Measurements from ENCODE around the gene MS4A7. TPM values are rescaled to one million over a fixed set of nuclear protein-coding genes. Genes with fewer than 3 reads are reported as not detected.

The MS4A7 gene
- total RNA-seq, 1 donor from 2014 or later = not detected

DNA sequence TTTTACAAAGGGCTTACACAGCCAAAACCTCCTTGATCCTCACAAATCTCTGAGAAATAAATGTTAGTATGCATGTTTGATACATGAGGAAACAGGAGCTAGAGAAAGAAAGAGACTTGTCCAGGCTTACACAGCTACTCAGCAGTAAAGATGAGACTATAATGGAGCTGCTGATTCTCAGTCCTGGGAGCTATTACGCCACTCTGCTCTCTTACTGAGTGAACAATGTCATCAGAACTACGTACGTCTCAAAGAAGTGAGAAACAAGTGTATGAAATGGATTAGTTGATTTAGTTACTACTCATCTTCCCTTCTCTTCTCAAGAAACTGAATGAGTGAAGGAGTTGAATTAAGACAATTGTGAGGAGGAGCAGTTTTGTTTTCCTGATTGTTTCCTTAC lies 39.0 kb upstream of the MS4A7 start:
- no peak for TF ChIP-seq CTCF (IDR thresholded peaks at IDR 0.05; ENCODE audit: partially characterized antibody, unreplicated experiment)
- Mint-ChIP-seq H3K4me3 (ENCODE audit: unreplicated experiment) (no peak overlapping the region), H3K36me3 (ENCODE audit: unreplicated experiment) (no peaks in the 10 kb centered on the region), H3K4me1 (ENCODE audit: low read depth, unreplicated experiment) (no peaks in the 10 kb centered on the region), H3K27ac (ENCODE audit: unreplicated experiment) (no peak overlapping the region), H3K9me3 (ENCODE audit: unreplicated experiment) (no peaks in the 10 kb centered on the region), H3K27me3 (ENCODE audit: unreplicated experiment) (no peaks in the 10 kb centered on the region)
- no peak for DNase-seq

DNA sequence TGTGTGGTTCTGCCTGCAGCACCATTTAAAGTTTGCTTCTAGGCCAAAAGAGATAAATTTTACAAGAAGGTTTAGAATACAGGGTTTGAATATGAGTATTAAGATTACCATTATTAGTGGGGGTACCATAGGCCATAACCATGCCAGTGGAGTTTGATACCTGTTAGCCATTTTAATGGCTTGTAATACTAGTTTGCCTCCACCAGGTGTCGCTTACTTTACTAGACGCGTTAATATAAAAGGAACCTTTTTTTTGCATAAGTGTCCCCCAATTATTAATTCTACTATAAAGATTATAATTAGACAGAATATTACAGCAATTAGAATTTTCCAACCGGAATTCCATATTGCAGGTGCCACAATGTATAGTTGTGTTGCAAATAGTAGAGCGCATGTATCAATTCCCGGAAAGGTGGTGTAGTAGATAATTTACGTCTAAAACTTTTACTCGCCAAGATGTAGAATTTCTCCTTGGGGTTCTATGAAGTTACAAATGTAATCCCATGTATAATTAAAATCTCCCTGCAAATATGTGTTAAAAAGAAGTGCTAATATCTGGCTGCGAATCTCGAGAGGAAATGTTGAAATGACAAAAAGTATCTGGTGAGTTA lies 35.1 kb upstream of the MS4A7 start:
- Mint-ChIP-seq H3K27me3 (ENCODE audit: unreplicated experiment) (no peaks in the 10 kb centered on the region), H3K9me3 (ENCODE audit: unreplicated experiment) (no peaks in the 10 kb centered on the region), H3K4me3 (ENCODE audit: unreplicated experiment) (no peak overlapping the region), H3K4me1 (ENCODE audit: low read depth, unreplicated experiment) (no peaks in the 10 kb centered on the region), H3K27ac (ENCODE audit: unreplicated experiment) (no peak overlapping the region), H3K36me3 (ENCODE audit: unreplicated experiment) (no peaks in the 10 kb centered on the region)
- peak; percentile 86 for TF ChIP-seq CTCF (IDR thresholded peaks at IDR 0.05; ENCODE audit: partially characterized antibody, unreplicated experiment)
- DNase-seq = no peak

DNA sequence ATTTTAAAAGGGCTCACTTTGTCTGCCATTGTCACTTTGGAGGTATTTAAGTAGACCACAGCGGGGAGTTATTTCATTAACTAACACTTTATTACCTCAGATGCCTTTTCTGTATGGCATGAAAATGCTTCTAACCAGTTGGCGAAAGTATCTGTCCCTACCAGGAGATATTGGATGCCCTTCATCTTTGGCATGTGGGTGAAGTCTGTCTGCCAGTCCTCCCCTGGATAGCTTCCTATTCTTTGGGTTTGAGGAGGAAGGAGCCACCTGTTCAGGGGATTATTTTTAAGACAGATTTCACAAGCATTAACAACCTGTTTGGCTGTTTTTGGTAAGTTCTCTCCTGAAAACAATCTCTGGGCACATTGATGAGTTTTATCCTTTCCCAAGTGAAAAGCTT lies 34.2 kb upstream of the MS4A7 start:
- no peak for DNase-seq
- Mint-ChIP-seq H3K36me3 (ENCODE audit: unreplicated experiment) (no peaks in the 10 kb centered on the region), H3K9me3 (ENCODE audit: unreplicated experiment) (no peaks in the 10 kb centered on the region), H3K4me1 (ENCODE audit: low read depth, unreplicated experiment) (no peaks in the 10 kb centered on the region), H3K27me3 (ENCODE audit: unreplicated experiment) (no peaks in the 10 kb centered on the region), H3K27ac (ENCODE audit: unreplicated experiment) (no peak overlapping the region), H3K4me3 (ENCODE audit: unreplicated experiment) (no peak overlapping the region)
- TF ChIP-seq CTCF (IDR thresholded peaks at IDR 0.05; ENCODE audit: partially characterized antibody, unreplicated experiment) = no peak

DNA sequence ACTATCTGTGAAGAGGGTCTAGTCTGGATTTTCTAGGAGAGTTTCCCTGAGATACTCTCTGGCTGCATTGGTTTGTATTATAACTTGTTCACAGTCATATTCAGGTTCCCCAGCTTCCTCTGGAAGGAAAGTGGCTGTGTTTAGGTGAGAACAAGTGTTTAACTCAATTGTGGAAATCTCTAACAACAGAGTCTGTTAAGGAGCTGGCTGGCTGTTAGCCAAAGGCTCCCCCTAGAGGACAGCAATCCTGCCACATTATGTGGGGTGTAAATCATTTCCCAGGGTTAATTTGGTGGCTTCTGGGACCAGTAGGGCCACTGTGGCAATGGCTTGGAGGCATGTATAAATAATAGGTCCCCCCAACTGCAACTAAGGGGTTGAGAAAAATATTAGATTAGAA lies 32.8 kb upstream of the MS4A7 start:
- Mint-ChIP-seq H3K27ac (ENCODE audit: unreplicated experiment) (no peak overlapping the region), H3K27me3 (ENCODE audit: unreplicated experiment) (no peaks in the 10 kb centered on the region), H3K4me3 (ENCODE audit: unreplicated experiment) (no peak overlapping the region), H3K36me3 (ENCODE audit: unreplicated experiment) (no peaks in the 10 kb centered on the region), H3K9me3 (ENCODE audit: unreplicated experiment) (no peaks in the 10 kb centered on the region), H3K4me1 (ENCODE audit: low read depth, unreplicated experiment) (no peaks in the 10 kb centered on the region)
- no peak for TF ChIP-seq CTCF (IDR thresholded peaks at IDR 0.05; ENCODE audit: partially characterized antibody, unreplicated experiment)
- peak; percentile 21 for DNase-seq

DNA sequence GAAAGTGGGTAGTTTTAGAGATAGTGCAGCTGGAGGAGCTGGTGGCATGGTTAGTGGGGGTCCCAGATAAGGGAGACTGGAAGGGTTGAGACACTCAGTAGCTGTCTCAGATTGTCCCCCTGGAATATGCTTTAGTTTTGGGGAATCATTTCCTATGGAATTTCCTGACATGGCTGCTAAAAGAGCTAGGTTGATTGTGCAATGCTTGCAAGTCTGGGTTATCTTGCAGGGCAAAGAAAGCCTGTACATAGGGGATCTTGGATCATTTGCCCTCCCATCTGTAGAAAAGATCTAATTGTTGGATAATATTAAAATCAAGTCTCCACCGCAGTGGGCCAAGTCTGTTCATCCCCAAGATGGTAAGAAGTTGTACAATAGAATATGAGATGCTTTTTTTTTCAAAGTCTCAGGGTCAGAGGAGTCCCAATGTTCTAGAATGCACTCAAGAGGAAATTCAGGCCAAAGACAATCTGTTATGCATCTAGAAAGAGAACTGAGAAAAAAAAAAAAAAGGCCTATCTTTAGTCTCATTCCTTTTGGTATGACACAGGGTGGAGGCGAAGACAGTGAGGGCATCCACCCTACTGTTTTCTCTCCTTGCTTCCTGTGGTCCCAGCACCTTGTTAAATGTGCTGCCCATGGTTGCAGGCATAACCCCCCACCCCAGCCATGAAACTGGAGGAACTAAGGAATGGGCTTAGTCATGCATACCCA lies 31.1 kb upstream of the MS4A7 start:
- Mint-ChIP-seq H3K27ac (ENCODE audit: unreplicated experiment) (no peak overlapping the region), H3K36me3 (ENCODE audit: unreplicated experiment) (no peaks in the 10 kb centered on the region), H3K27me3 (ENCODE audit: unreplicated experiment) (no peaks in the 10 kb centered on the region), H3K4me1 (ENCODE audit: low read depth, unreplicated experiment) (no peaks in the 10 kb centered on the region), H3K9me3 (ENCODE audit: unreplicated experiment) (no peaks in the 10 kb centered on the region), H3K4me3 (ENCODE audit: unreplicated experiment) (no peak overlapping the region)
- no peak for TF ChIP-seq CTCF (IDR thresholded peaks at IDR 0.05; ENCODE audit: partially characterized antibody, unreplicated experiment)
- DNase-seq = no peak
